NCI-H128 (cell line): Measurements from ENCODE around the gene ERC2.
"Not testable (repeated sequence)": the region's sequence is repeated elsewhere in the genome, so short reads cannot be mapped to it uniquely, and the experiment has no call there.

Experiments
- DNase-seq: peaks from one replicate; lab custom pipeline; 2025; ENCODE audit not compliant: unreplicated experiment; lab: John Stamatoyannopoulos, UW

Gene ERC2

DNA sequence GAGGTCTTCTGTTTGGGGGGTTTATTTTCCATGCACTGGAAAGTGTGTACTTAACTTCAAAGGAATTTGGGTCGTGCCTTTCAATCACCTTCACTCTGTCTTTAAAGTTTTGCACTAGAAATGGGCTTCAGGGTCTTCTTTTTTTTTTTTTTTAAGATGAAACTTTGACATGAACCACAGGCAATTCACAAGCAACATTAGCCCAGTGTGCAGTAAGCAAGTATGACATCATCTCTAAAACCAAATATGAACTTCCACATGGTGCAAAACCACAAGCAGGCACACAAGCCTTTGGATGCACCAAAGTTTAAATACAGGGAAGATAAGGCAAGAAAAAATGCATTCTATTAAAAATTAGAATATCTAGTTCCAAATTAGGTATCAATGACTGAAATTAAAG, 381.9 kb downstream of the ERC2 start:
- no peak for DNase-seq

DNA sequence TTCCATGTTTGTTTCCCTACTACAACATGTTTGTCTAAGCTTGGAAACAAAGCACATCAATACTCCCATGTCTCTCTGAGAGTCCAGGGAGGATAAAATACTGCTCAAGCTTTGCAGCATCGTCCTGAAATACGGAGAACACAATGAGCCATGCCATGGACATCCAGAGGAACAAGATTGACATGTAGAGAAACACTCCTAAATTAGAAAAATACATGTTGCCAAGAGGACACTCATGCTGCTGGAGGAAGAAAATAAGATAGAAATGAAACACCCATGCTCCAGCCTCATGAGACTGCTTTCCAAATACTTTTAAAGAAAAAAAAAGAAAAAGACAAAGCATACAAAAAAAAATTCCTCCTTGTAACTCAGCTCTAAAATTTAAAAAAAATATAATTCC, 387.0 kb downstream of the ERC2 start:
- DNase-seq, result no peak

DNA sequence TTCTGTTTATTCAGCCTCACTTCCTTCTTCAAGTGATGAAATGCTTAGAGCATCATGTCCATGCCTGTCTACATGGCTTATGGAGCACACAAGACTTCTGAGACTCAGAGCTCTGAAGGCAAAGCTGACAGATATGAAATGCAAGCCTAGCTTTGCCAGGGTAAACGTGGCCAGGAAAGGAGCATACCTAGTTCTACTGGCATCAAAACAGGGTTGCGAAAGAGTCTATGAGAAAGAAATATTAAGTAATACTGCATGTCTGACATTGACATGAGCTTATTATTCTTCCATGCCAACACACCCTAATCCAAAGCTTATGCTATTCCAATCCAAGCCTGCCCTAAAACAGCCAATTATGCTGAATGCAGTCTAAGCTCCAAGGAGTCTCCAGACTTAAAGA, 391.5 kb downstream of the ERC2 start:
- DNase-seq, result no peak

DNA sequence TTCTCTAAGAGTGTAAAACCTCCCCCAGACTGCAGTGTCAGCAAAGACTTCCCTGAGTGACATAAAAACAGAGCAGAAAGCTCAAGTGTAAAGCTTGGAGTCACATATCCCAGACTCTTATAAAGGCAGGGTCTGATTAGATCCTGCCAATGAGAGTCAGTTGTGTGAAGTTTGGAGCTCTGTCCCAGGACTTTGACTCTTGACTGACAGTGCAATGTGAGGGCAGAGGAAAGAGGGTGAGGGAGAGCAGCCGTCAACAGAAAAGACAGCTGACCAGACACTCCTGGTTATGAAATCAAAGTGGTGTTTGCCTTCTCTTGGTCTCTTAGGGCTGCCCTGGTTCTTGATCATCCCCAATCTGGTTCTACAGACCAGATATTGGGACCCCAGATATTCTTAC, 393.2 kb downstream of the ERC2 start:
- no peak for DNase-seq

DNA sequence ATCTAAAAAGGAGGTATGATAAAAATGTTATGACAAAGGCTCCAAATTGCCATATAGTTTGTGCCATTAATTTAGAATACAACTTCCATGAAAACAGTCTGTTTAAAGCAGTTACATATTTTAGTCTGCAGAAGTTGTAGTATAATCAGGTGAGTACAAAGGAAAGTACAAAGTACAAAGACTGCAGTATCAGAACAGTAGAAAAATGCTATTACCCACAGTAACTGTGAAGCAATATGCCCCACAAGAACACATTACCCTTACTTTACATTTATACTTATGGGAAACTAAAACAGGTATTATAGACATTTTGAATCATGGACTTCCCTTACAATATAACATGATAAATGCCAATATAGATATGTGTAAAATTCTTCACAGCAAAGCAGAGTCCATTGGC, 398.5 kb downstream of the ERC2 start:
- DNase-seq, result no peak

DNA sequence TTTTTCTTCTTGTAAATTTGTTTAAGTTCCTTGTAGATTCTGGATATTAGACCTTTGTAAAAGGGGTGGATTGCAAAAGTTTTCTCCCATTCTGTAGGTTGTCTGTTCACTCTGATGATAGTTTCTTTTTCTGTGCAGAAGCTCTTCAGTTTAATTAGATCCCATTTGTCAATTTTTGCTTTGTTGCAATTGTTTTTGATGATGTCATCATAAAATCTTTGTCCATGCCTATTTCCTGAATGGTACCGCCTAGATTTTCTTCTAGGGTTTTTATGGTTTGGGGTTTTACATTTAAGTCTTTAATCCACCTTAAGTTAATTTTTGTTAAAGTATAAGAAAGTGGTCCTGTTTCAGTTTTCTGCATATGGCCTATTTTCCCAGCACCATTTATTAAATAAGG, 401.9 kb downstream of the ERC2 start:
- not testable (repeated sequence) for DNase-seq

DNA sequence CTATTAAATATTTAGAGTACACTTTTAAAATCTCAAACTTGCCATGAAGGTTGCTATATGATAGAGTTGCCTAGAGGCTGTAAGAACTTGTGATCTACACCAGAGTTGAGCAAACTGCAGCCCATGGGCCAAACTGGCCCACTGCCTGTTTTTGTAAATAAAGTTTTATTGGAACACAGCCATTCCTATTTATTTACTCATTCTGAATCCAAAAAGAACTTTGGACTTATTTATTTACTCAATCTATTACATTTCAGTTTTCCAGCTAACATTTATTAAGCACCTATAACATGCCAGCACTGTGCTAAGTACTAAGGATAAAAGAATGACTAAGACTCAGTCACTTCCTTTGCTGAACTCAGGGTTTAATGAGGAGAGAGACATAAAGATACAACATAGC, 403.6 kb downstream of the ERC2 start:
- no peak for DNase-seq

DNA sequence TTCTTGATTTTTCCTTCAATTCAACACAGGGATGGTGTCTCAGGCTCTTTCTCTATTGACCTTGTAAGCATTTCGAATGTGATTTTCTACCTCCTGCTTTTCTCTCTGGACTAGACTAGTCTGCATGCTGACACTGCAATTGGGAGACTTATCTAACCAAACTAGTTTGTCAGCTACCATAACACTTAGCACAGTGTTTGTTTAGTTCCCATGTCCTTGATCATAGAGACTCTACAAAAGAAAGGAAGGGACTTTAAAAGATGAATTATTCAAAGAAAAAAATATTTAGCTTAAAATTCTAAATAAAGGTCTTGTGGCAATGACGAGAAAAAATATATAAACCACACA, 407.0 kb downstream of the ERC2 start:
- DNase-seq, result no peak

DNA sequence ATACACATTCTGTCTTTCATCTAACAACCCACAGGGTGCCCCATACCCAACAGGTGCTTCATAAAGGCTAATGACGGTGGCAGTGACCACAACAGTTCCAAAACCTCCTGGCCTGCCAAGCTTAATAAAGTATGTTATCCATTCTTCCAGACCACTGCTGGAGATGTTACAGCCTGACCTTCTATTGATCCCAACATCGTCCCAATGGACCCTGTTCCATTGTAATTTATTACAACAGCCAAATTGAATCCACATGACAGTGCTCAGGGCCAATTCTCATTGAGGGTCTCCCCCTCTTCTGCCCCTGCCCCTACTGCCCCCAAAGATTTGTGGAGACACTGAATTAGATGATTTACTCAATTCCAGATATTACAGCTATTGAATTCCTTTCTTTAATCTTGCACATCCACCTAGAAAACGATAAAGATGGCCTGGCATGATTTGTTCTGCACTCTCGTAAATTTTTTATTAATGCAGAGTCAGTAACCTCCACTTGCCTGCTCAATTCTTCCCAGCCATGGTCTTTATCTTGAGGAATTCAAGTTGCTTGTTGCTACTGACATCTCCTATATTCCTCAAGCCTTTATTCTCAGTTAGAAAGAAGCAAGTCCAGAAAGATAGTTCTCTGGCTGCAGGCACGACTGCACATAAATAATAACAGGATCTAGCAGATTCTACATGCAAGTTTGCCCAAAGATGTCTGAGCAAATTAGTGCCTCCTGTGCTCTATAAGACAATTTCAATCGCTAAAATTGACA, 407.6 kb downstream of the ERC2 start:
- DNase-seq, result no peak

DNA sequence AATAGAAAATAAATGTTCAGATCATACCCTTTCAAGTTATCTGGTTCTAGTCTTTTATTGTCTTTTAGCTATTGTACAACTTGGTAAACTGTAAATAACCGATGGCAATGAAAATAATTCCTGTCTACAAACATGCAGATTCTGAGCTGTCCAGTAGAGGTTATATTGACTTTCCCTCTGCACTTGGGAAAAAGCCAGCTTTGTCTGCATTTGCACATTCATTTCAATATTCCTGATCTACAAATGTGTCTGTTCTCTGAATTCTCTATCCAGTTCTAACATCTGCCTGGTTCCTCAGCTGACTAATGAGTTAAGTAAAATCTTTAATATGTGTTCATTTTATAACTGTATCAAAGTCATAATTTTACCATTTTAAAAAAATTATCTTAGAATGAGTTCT, 408.5 kb downstream of the ERC2 start:
- DNase-seq, result no peak

DNA sequence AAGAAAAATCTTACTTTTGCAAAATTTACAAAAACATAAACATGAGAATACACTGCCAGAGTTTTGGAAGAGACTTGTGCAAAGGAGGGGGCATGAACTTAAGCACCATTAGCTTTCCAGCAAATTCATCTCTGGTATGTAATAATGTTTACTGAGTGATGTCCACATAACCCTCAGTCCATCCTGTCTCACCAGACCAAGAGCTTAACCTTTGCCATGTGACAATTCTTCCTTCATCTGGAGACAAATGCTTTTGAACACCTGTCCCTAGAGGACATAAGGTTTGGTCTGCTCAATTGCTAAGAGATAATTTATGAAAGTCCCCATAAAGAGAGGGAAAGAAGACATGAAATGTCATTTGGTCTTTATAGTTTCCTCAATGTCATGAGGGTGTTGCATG, 412.3 kb downstream of the ERC2 start:
- no peak for DNase-seq

DNA sequence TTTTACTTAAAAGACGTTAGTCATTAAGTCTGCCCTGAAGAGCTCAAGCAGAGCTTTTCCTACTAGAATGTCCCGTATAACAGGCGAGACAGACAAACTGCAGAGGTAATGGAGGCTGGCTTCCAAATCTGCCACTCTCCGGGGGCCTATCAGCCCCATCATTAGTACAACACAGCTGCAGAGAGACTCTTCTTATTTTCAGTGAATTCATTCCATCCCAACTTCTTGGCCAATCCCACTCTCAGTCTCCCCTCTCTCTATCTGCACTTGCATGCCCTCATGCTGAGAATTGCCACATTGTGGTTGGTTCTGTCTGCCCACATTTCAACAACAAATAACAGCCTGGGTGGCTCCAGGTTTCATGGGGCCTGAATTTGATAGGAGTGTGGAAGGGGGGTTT, 412.7 kb downstream of the ERC2 start:
- no peak for DNase-seq

DNA sequence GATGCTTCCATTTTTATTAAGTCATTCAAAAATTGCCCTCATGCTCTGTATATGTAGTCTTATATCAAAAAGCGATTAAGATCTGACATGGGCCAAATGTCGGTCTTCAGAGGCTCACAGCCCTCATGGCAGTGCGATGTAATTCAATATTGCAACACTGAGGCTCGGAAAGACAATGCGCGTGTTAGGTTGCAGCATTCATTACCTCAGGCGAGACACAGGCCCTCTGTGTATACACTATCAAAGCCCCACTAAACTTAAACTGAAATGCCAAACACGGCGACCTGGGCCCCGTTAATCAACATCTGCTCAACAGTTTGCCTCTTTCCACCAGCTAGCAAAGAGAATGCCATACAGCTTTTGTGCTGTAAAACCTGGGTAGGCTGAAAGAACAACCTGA, 413.4 kb downstream of the ERC2 start:
- DNase-seq, result no peak

DNA sequence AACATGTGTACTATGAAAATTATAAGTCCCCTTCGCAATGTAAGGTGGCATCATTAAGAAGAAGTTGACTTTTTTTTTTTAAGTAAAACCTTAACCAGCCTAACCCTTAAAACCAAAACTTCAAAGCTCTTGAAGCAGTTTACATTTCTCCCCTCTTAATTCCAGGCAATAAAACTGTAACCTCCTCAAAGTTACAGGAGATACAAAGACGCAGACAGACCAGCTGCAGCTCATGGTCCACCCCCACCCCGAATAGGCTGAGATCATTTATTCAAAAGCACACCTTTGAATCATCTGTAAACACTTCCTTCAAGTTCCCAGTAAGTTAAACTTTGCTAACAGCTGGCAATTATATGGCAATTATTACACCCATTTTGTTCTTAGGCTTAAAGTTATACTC, 414.5 kb downstream of the ERC2 start:
- no peak for DNase-seq

DNA sequence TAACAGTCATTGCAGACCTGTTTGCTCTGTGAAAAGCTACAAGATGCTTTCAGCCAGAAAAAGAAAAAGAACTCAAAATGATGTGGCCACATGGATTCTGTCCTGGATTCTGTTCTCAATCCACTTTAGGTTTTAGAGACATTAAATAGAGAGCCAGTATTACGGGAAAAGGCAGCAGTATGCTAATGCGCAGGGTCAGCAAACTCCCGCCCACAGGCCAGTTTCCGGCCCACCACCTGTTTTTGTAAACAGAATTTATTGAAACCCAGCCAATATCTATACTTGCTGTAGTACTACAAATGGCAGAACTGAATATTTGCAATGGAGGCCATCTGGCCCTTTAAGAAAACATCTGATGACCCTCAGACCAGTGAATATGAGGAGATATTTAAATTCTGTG, 416.1 kb downstream of the ERC2 start:
- DNase-seq, result no peak

DNA sequence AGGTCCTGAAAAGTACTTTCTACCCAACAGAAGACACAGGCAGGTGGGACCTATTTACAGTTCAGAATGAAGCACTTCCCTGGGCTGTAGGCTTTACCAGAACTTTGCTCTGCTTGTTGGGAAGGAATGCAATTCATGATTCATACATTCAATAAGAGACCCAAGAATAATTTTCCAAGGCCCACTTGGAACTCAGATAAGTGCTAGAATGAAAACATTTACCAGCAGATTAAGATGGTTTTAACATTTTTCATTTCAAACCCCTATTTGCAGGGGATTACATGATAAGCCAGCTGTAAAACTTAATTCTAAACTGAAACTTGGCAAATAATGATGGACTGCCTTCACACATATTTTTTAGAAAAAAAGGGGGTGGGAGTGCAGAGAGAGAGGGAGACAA, 417.2 kb downstream of the ERC2 start:
- no peak for DNase-seq

DNA sequence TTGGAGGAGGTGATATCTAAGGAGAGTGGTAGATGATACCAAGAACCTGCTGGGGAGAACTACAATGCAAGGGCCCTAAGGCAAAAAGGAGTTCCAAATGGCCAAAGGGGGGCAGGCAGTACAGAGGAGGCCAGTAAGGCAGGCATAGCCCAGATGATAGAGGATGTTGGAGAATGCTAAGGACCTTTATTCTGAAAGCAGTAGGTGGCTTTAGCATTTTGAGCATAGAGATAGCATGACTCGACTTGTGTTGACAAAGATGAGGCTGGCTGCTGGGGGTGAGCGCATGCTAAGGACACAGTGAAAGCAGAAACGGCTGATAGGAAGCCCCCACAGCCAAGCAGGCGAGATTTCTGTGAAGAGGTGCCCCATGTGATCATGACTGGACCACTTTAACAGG, 419.3 kb downstream of the ERC2 start:
- DNase-seq, result no peak

DNA sequence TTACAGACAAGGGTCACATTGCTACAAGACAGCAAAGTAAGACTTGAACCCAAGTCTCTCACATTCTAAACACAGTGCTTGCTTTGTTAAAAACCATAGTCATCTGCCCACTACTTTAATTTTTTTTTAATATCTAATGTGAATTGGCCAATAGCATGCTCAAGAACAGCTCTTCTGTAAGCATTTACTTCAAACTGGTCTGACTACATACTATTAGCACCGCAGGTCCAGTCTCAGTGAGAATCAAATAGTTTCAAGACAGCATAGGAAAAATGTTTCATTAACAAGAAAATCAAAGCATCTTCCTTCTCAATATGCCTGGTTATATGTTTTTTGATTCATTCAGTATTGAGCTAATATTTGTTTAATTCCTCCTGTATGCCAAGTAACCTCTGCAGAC, 419.9 kb downstream of the ERC2 start:
- DNase-seq, result no peak

DNA sequence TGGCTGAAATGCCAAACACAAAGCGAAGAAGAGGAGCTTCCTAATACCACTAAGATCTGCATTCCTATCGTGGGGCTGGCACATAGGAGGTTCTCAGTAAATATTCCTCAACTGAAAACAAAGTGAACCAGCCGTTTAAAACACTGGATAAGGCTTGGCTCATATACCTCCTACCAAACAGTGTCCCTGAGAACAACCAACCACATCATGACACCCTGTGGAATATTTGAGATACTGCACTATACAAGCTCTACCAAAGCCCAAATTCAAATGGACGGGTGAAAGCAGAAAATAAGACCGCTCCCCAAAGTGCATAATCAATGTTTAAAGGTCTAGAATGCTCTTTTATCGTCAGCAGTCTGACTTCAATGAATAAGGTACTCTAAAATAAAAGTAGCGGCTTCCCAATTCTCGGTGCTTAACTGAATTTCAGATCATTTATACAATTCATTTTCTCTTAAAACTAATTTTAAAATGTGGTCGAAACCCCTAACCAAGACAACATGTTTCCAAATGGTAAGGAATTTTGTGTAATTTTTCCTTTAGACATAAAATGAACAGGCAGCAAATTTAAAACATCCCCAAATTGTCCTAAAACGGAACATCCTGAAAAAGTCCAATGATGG, 425.8 kb downstream of the ERC2 start:
- no peak for DNase-seq

DNA sequence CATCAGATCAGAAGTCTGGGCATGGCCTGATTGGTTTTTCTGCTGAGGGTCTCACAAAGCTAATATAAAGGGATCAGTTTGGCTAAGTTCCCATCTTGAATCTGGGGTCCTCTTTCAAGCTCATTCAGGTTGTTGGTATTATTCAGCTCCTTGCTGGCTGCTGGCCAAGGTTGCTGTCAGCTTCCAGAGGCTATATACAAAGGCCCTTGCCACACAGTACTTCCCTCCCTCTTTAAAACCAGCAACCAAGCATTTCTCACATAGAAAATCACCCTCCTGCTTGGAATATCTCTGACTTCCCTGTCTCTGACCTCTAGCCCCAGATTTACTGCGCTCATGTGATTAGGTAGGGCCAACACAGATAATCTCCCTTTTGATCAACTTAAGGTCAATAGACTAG, 442.9 kb downstream of the ERC2 start:
- DNase-seq, result peak; percentile 26

DNA sequence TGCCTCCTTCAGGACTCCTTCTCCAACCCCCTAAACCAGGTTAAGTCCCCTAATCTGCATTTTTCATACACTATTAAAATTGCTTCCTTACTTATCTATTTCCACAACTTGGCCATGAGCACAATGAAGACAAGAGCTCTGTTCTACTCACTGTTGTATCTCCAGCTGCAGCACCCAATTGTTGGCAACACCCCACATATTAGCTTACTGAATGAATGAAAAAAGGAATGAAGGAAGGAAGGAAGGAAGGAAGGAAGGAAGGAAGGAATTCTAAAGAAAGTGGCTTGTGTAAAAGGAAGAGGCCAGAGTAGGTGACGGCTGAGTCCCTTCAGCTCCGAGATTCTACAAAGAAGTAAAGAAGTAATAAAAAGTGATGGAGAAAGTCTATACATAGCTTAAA, 444.7 kb downstream of the ERC2 start:
- DNase-seq, result no peak

DNA sequence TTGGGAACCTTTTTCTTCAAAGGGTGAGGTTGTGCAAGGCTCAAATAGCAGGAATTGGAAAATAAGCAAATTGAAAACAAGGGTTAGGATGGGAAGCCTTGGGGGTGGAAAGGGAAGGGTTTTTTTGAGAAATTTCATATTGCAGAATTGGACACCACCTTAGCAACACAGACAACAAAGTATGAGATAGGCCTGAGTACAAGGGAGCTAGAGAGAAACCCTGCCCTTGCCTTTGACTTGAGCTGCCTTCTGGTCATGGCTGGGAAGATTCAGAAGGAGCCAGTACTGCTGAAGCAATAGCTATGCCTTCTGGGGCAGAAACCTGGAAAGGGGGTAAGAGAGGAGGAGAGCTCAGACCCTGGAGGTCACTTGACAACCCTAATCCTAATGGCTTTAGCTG, 445.6 kb downstream of the ERC2 start:
- DNase-seq, result no peak

DNA sequence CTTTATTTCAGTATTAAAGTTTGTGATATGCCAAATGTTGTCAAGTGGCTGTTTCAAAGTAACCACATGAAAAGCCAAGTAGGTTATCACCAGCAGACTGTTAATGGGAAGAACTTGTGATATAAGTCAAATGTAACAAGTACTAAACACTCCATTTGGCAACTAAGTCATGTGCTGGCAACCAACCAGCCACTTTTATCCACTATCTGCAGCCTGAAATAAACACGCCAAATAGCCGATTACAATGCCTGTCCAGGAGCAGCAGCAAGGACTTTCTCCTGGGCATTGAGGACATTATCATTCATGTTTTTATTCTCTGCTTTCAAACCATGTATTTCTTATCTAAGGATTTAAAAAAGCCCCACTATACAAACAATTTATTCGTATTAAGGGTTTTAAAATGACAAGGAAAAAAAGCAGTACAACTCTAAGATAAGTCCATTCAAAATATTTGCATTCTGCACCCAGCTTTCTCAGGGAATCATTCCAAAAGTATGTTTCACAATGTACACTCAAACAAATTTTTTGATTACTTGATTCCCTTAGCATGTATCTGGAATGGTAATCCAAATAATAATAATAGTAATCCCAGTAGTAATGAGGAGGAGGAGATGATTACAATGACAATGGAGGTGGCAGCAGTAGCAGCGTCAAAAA, 448.6 kb downstream of the ERC2 start:
- peak; percentile 26 for DNase-seq
